Measurements from ENCODE around the gene AFDN. TPM values are rescaled to one million over a fixed set of nuclear protein-coding genes. Genes with fewer than 3 reads are reported as not detected.
A peak's percentile ranks its signal among the peaks of the same experiment; 100 is the strongest.

AFDN gene
- total and polyA plus RNA-seq, 2 experiments from 2014 or later: 66.9 to 200 TPM

DNA sequence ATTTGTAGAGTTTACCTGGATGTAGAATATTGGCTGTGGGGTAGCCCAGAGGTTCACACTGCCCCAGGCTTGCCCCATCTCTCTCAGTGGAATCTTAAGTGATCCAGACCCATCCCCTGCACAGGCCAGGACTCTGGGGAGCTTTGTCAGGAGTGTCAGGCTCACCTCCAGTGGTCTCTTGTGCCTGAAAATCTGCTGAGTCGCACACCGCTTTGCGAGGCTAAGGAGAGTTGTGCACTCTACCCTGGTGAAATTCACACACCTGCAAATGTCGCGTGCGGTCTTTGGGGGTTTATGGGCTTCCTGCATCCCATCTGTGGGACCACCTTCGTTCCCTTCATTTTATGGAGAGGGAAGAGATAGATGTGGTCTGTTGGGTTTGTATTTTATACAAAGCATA, 107.1 kb downstream of the AFDN start:
- H2AFZ ChIP-seq: no peak overlapping the region
- no peak overlapping the region for H3K4me3 Mint-ChIP-seq
- H3K27ac Mint-ChIP-seq: peak overlapping the region; percentile 50
- H3K4me3 ChIP-seq: no peak overlapping the region
- H3K4me1 ChIP-seq (ENCODE audit: insufficient read depth): peaks cover 14% of the 10 kb centered on the region; the same call in 1 of the 2 replicates
- peak overlapping the region; percentile 46 for H3K27ac ChIP-seq (ENCODE audit: low read depth)
- no peak for TF ChIP-seq EZH2 (IDR thresholded peaks at IDR 0.05; ENCODE audit: low read depth, unreplicated experiment)
- TF ChIP-seq CREB1 (CRISPR knock-in tag; IDR thresholded peaks at IDR 0.05; ENCODE audit: low read depth): no peak
- TF ChIP-seq JUNB (IDR thresholded peaks at IDR 0.05; ENCODE audit: unreplicated experiment): no peak
- TF ChIP-seq STAT1 (IDR thresholded peaks at IDR 0.05; ENCODE audit: unreplicated experiment): no peak
- TF ChIP-seq, protein P1, sequence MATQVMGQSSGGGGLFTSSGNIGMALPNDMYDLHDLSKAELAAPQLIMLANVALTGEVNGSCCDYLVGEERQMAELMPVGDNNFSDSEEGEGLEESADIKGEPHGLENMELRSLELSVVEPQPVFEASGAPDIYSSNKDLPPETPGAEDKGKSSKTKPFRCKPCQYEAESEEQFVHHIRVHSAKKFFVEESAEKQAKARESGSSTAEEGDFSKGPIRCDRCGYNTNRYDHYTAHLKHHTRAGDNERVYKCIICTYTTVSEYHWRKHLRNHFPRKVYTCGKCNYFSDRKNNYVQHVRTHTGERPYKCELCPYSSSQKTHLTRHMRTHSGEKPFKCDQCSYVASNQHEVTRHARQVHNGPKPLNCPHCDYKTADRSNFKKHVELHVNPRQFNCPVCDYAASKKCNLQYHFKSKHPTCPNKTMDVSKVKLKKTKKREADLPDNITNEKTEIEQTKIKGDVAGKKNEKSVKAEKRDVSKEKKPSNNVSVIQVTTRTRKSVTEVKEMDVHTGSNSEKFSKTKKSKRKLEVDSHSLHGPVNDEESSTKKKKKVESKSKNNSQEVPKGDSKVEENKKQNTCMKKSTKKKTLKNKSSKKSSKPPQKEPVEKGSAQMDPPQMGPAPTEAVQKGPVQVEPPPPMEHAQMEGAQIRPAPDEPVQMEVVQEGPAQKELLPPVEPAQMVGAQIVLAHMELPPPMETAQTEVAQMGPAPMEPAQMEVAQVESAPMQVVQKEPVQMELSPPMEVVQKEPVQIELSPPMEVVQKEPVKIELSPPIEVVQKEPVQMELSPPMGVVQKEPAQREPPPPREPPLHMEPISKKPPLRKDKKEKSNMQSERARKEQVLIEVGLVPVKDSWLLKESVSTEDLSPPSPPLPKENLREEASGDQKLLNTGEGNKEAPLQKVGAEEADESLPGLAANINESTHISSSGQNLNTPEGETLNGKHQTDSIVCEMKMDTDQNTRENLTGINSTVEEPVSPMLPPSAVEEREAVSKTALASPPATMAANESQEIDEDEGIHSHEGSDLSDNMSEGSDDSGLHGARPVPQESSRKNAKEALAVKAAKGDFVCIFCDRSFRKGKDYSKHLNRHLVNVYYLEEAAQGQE (IDR thresholded peaks at IDR 0.05; ENCODE audit: unreplicated experiment): no peak
- no peak for TF ChIP-seq POLR2AphosphoS5 (IDR thresholded peaks at IDR 0.05; ENCODE audit: low read depth)
- no peak for TF ChIP-seq ZNF114 (CRISPR knock-in tag; IDR thresholded peaks at IDR 0.05)
- TF ChIP-seq, protein P2, sequence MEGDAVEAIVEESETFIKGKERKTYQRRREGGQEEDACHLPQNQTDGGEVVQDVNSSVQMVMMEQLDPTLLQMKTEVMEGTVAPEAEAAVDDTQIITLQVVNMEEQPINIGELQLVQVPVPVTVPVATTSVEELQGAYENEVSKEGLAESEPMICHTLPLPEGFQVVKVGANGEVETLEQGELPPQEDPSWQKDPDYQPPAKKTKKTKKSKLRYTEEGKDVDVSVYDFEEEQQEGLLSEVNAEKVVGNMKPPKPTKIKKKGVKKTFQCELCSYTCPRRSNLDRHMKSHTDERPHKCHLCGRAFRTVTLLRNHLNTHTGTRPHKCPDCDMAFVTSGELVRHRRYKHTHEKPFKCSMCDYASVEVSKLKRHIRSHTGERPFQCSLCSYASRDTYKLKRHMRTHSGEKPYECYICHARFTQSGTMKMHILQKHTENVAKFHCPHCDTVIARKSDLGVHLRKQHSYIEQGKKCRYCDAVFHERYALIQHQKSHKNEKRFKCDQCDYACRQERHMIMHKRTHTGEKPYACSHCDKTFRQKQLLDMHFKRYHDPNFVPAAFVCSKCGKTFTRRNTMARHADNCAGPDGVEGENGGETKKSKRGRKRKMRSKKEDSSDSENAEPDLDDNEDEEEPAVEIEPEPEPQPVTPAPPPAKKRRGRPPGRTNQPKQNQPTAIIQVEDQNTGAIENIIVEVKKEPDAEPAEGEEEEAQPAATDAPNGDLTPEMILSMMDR (conservative IDR thresholded peaks at IDR 0.05; ENCODE audit: low read depth in 2 of 2): no peak
- no peak for TF ChIP-seq NANOG (IDR thresholded peaks at IDR 0.05; ENCODE audit: borderline replicate concordance)
- TF ChIP-seq, protein P3, sequence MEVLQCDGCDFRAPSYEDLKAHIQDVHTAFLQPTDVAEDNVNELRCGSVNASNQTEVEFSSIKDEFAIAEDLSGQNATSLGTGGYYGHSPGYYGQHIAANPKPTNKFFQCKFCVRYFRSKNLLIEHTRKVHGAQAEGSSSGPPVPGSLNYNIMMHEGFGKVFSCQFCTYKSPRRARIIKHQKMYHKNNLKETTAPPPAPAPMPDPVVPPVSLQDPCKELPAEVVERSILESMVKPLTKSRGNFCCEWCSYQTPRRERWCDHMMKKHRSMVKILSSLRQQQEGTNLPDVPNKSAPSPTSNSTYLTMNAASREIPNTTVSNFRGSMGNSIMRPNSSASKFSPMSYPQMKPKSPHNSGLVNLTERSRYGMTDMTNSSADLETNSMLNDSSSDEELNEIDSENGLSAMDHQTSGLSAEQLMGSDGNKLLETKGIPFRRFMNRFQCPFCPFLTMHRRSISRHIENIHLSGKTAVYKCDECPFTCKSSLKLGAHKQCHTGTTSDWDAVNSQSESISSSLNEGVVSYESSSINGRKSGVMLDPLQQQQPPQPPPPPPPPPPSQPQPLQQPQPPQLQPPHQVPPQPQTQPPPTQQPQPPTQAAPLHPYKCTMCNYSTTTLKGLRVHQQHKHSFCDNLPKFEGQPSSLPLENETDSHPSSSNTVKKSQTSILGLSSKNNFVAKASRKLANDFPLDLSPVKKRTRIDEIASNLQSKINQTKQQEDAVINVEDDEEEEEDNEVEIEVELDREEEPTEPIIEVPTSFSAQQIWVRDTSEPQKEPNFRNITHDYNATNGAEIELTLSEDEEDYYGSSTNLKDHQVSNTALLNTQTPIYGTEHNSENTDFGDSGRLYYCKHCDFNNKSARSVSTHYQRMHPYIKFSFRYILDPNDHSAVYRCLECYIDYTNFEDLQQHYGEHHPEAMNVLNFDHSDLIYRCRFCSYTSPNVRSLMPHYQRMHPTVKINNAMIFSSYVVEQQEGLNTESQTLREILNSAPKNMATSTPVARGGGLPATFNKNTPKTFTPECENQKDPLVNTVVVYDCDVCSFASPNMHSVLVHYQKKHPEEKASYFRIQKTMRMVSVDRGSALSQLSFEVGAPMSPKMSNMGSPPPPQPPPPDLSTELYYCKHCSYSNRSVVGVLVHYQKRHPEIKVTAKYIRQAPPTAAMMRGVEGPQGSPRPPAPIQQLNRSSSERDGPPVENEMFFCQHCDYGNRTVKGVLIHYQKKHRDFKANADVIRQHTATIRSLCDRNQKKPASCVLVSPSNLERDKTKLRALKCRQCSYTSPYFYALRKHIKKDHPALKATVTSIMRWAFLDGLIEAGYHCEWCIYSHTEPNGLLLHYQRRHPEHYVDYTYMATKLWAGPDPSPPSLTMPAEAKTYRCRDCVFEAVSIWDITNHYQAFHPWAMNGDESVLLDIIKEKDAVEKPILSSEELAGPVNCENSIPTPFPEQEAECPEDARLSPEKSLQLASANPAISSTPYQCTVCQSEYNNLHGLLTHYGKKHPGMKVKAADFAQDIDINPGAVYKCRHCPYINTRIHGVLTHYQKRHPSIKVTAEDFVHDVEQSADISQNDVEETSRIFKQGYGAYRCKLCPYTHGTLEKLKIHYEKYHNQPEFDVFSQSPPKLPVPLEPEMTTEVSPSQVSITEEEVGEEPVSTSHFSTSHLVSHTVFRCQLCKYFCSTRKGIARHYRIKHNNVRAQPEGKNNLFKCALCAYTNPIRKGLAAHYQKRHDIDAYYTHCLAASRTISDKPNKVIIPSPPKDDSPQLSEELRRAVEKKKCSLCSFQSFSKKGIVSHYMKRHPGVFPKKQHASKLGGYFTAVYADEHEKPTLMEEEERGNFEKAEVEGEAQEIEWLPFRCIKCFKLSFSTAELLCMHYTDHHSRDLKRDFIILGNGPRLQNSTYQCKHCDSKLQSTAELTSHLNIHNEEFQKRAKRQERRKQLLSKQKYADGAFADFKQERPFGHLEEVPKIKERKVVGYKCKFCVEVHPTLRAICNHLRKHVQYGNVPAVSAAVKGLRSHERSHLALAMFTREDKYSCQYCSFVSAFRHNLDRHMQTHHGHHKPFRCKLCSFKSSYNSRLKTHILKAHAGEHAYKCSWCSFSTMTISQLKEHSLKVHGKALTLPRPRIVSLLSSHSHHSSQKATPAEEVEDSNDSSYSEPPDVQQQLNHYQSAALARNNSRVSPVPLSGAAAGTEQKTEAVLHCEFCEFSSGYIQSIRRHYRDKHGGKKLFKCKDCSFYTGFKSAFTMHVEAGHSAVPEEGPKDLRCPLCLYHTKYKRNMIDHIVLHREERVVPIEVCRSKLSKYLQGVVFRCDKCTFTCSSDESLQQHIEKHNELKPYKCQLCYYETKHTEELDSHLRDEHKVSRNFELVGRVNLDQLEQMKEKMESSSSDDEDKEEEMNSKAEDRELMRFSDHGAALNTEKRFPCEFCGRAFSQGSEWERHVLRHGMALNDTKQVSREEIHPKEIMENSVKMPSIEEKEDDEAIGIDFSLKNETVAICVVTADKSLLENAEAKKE (CRISPR knock-in tag; IDR thresholded peaks at IDR 0.05): no peak
- TF ChIP-seq EZH2phosphoT487 (IDR thresholded peaks at IDR 0.05; ENCODE audit: unreplicated experiment): no peak
- TF ChIP-seq, protein P4, sequence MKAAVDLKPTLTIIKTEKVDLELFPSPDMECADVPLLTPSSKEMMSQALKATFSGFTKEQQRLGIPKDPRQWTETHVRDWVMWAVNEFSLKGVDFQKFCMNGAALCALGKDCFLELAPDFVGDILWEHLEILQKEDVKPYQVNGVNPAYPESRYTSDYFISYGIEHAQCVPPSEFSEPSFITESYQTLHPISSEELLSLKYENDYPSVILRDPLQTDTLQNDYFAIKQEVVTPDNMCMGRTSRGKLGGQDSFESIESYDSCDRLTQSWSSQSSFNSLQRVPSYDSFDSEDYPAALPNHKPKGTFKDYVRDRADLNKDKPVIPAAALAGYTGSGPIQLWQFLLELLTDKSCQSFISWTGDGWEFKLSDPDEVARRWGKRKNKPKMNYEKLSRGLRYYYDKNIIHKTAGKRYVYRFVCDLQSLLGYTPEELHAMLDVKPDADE (IDR thresholded peaks at IDR 0.05): no peak
- no peaks in the 10 kb centered on the region for H3K9me3 Mint-ChIP-seq
- H3K79me2 ChIP-seq (replicated peaks; ENCODE audit: insufficient read depth): peaks cover 26% of the 10 kb centered on the region
- peaks cover 23% of the 10 kb centered on the region for H3K4me1 Mint-ChIP-seq
- peak; percentile 51 for ATAC-seq
- H3K4me2 ChIP-seq: no peak overlapping the region
- peaks cover 12% of the 10 kb centered on the region for H4K20me1 ChIP-seq (replicated peaks; ENCODE audit: insufficient read depth)
- H3K9me2 ChIP-seq (ENCODE audit: insufficient read depth): no peaks in the 10 kb centered on the region
- no peak for DNase-seq (ENCODE audit: low spot score)
- H3K27me3 Mint-ChIP-seq (ENCODE audit: insufficient read depth, low read depth, poor library complexity): no peaks in the 10 kb centered on the region
- H3K36me3 ChIP-seq (ENCODE audit: insufficient read depth): peaks cover 10% of the 10 kb centered on the region
- H3F3A ChIP-seq (replicated peaks; ENCODE audit: low read depth): no peaks in the 10 kb centered on the region
- H3K27me3 ChIP-seq (ENCODE audit: insufficient read depth): no peaks in the 10 kb centered on the region
- H3K36me3 Mint-ChIP-seq (ENCODE audit: low read depth): peaks cover 13% of the 10 kb centered on the region
